ENCODE data around the gene PNO1. TPM values are rescaled to one million over a fixed set of nuclear protein-coding genes. Genes with fewer than 3 reads are reported as not detected.

Gene PNO1
- total and polyA plus RNA-seq, 2 experiments from 2014 or later, result 14.5 to 23.3 TPM

- 66 to 73% methylated on average over 2 of the region's 2 CpGs for WGBS, 2 experiments (ENCODE audit: low coverage in 1 of 2, low lambda C conversion rate in 2 of 2, missing lambda C conversion rate in 2 of 2)
- Histone ChIP-seq H3K9me2 (ENCODE audit: insufficient read depth) (no peaks in the 10 kb centered on the region), H2AFZ (no peak overlapping the region), H3K27ac (no peak overlapping the region), H3F3A (ENCODE audit: insufficient read depth) (no peaks in the 10 kb centered on the region), H3K4me3 (no peak overlapping the region), H3K4me1 (ENCODE audit: insufficient read depth) (peaks cover 6% of the 10 kb centered on the region), H3K27me3 (replicated peaks; ENCODE audit: insufficient read depth) (no peaks in the 10 kb centered on the region), H3K4me2 (ENCODE audit: unreplicated experiment) (no peak overlapping the region), H3K79me2 (ENCODE audit: insufficient read depth) (no peaks in the 10 kb centered on the region), H4K20me1 (ENCODE audit: insufficient read depth) (no peaks in the 10 kb centered on the region), H3K36me3 (ENCODE audit: low read depth) (no peaks in the 10 kb centered on the region), H3K9me3 (ENCODE audit: low read depth) (no peaks in the 10 kb centered on the region), H3K9ac (no peak overlapping the region)
- in situ Hi-C loops (cut with MboI), result loop anchor here (10.0 kb wide), 1 partner anchor 320 kb away; no protein-coding TSS in a partner anchor
- DNase-seq, result peak; percentile 40
- TF ChIP-seq EZH2phosphoT487 (IDR thresholded peaks at IDR 0.05; ENCODE audit: insufficient read depth, low read depth), result no peak
- TF ChIP-seq EZH2 (IDR thresholded peaks at IDR 0.05; ENCODE audit: insufficient read depth, poor library complexity, severe bottlenecking), result no peak
Measured at GRCh38 chr2:68124321-68124720, 33.4 kb upstream of the PNO1 start.

- Histone ChIP-seq H3K27me3 (replicated peaks; ENCODE audit: insufficient read depth) (no peaks in the 10 kb centered on the region), H2AFZ (no peak overlapping the region), H3K4me1 (ENCODE audit: insufficient read depth) (peaks cover 6% of the 10 kb centered on the region), H3K27ac (no peak overlapping the region), H3K4me3 (no peak overlapping the region), H3F3A (ENCODE audit: insufficient read depth) (no peaks in the 10 kb centered on the region), H3K9ac (no peak overlapping the region), H3K4me2 (ENCODE audit: unreplicated experiment) (no peak overlapping the region), H3K36me3 (ENCODE audit: low read depth) (no peaks in the 10 kb centered on the region), H4K20me1 (ENCODE audit: insufficient read depth) (no peaks in the 10 kb centered on the region), H3K9me3 (ENCODE audit: low read depth) (no peaks in the 10 kb centered on the region), H3K79me2 (ENCODE audit: insufficient read depth) (no peaks in the 10 kb centered on the region), H3K9me2 (ENCODE audit: insufficient read depth) (no peaks in the 10 kb centered on the region)
- in situ Hi-C loops (cut with MboI), result loop anchor here (10.0 kb wide), 1 partner anchor 319 kb away; no protein-coding TSS in a partner anchor
- DNase-seq, result no peak
- 76 to 87% methylated on average over 5 of the region's 5 CpGs for WGBS, 2 experiments (ENCODE audit: low coverage in 1 of 2, low lambda C conversion rate in 2 of 2, missing lambda C conversion rate in 2 of 2)
- TF ChIP-seq EZH2phosphoT487 (IDR thresholded peaks at IDR 0.05; ENCODE audit: insufficient read depth, low read depth) (no peak), EZH2 (IDR thresholded peaks at IDR 0.05; ENCODE audit: insufficient read depth, poor library complexity, severe bottlenecking) (no peak)
Measured at GRCh38 chr2:68125821-68126220, 31.9 kb upstream of the PNO1 start.

- WGBS, 2 experiments (ENCODE audit: low coverage in 1 of 2, low lambda C conversion rate in 2 of 2, missing lambda C conversion rate in 2 of 2), result 94 to 98% methylated on average over 2 of the region's 2 CpGs
- no peaks in the 10 kb centered on the region for H3K27me3 ChIP-seq (replicated peaks; ENCODE audit: insufficient read depth)
- H2AFZ ChIP-seq, result no peak overlapping the region
Measured at GRCh38 chr2:68126561-68126960, 31.1 kb upstream of the PNO1 start.

GRCh38 chr2:68127358-68128242, 30.1 kb upstream of the PNO1 start:
- H3K9me3 ChIP-seq (ENCODE audit: low read depth), result no peaks in the 10 kb centered on the region
- no peaks in the 10 kb centered on the region; the same call in 1 of the 2 replicates for H3K36me3 ChIP-seq (ENCODE audit: low read depth)
- no peak overlapping the region for H3K9ac ChIP-seq
- H3F3A ChIP-seq (ENCODE audit: insufficient read depth), result no peaks in the 10 kb centered on the region
- H4K20me1 ChIP-seq (ENCODE audit: insufficient read depth), result no peaks in the 10 kb centered on the region
- H2AFZ ChIP-seq, result no peak overlapping the region
- H3K9me2 ChIP-seq (ENCODE audit: insufficient read depth), result no peaks in the 10 kb centered on the region
- H3K4me3 ChIP-seq, result no peak overlapping the region
- no peak overlapping the region for H3K27ac ChIP-seq
- 68 to 73% methylated on average over 2 of the region's 2 CpGs for WGBS, 2 experiments (ENCODE audit: low coverage in 1 of 2, low lambda C conversion rate in 2 of 2, missing lambda C conversion rate in 2 of 2)
- no peaks in the 10 kb centered on the region for H3K27me3 ChIP-seq (replicated peaks; ENCODE audit: insufficient read depth)
- in situ Hi-C loops (cut with MboI), result loop anchor here (10.0 kb wide), 1 partner anchor 317 kb away; no protein-coding TSS in a partner anchor
- TF ChIP-seq EZH2phosphoT487 (IDR thresholded peaks at IDR 0.05; ENCODE audit: insufficient read depth, low read depth) (no peak), EZH2 (IDR thresholded peaks at IDR 0.05; ENCODE audit: insufficient read depth, poor library complexity, severe bottlenecking) (no peak)
- no peak for DNase-seq
- H3K79me2 ChIP-seq (ENCODE audit: insufficient read depth), result no peaks in the 10 kb centered on the region
- H3K4me1 ChIP-seq (ENCODE audit: insufficient read depth), result peaks cover 6% of the 10 kb centered on the region
- H3K4me2 ChIP-seq (ENCODE audit: unreplicated experiment), result no peak overlapping the region

More at GRCh38 chr2:68126561-68126960, 31.1 kb upstream of the PNO1 start:
- no peak overlapping the region for H3K9ac ChIP-seq
- peaks cover 6% of the 10 kb centered on the region for H3K4me1 ChIP-seq (ENCODE audit: insufficient read depth)
- no peaks in the 10 kb centered on the region for H3K9me3 ChIP-seq (ENCODE audit: low read depth)
- no peak for DNase-seq
- H3K27ac ChIP-seq, result no peak overlapping the region
- H3K4me3 ChIP-seq, result no peak overlapping the region
- no peaks in the 10 kb centered on the region for H3F3A ChIP-seq (ENCODE audit: insufficient read depth)
- TF ChIP-seq EZH2phosphoT487 (IDR thresholded peaks at IDR 0.05; ENCODE audit: insufficient read depth, low read depth) (no peak), EZH2 (IDR thresholded peaks at IDR 0.05; ENCODE audit: insufficient read depth, poor library complexity, severe bottlenecking) (no peak)
- no peaks in the 10 kb centered on the region for H4K20me1 ChIP-seq (ENCODE audit: insufficient read depth)
- no peak overlapping the region for H3K4me2 ChIP-seq (ENCODE audit: unreplicated experiment)
- H3K9me2 ChIP-seq (ENCODE audit: insufficient read depth), result no peaks in the 10 kb centered on the region
- in situ Hi-C loops (cut with MboI), result loop anchor here (10.0 kb wide), 1 partner anchor 318 kb away; no protein-coding TSS in a partner anchor
- H3K79me2 ChIP-seq (ENCODE audit: insufficient read depth), result no peaks in the 10 kb centered on the region
- H3K36me3 ChIP-seq (ENCODE audit: low read depth), result no peaks in the 10 kb centered on the region
